ENCODE results near the gene ISOC2. TPM values are rescaled to one million over a fixed set of nuclear protein-coding genes. Genes with fewer than 3 reads are reported as not detected.

Gene ISOC2
- total and polyA plus RNA-seq, 4 donors = 49.1 to 181 (median 118) TPM

- Histone ChIP-seq H3K4me1 (ENCODE audit: control insufficient read depth in 4 of 4, insufficient read depth in 4 of 4, low read length in 3 of 4) (peaks cover 6 to 15% (median 10%) of the 10 kb centered on the region in 4 donors), H3K27me3 (ENCODE audit: control insufficient read depth in 4 of 4, insufficient read depth in 4 of 4, low read length in 3 of 4) (no peaks in the 10 kb centered on the region), H3K4me3 (ENCODE audit: low read depth in 1 of 3, low read length in 3 of 3) (no peak overlapping the region), H3K36me3 (ENCODE audit: control insufficient read depth in 4 of 4, insufficient read depth in 3 of 4, low read depth in 1 of 4, low read length in 3 of 4) (no peaks in the 10 kb centered on the region), H3K9ac (ENCODE audit: low read depth in 1 of 2, low read length in 2 of 2) (no peak overlapping the region), H3K27ac (ENCODE audit: low read depth in 1 of 2, low read length in 2 of 2) (no peak overlapping the region), H3K9me3 (ENCODE audit: control insufficient read depth in 4 of 4, low read length in 3 of 4) (no peaks in the 10 kb centered on the region)
- WGBS = 23% methylated on average over 4 of the region's 4 CpGs
- no peak for DNase-seq (ENCODE audit: low spot score)
- TF ChIP-seq GABPA (IDR thresholded peaks at IDR 0.05 in 1 of 2, conservative IDR thresholded peaks at IDR 0.05 in 1 of 2) = no peak
- TF ChIP-seq SP1 (IDR thresholded peaks at IDR 0.05) = no peak
- no peak for TF ChIP-seq RXRA (IDR thresholded peaks at IDR 0.05)
- TF ChIP-seq ATF3 (IDR thresholded peaks at IDR 0.05) = no peak
- no peak for TF ChIP-seq RAD21 (IDR thresholded peaks at IDR 0.05)
- no peak for TF ChIP-seq TAF1 (conservative IDR thresholded peaks at IDR 0.05)
- TF ChIP-seq MAX (IDR thresholded peaks at IDR 0.05) = no peak
- no peak for TF ChIP-seq JUND (IDR thresholded peaks at IDR 0.05)
These were observed 6.6 kb upstream of the ISOC2 start for GRCh38 chr19:55468054-55468393.

- no peak for TF ChIP-seq FOXA2 (IDR thresholded peaks at IDR 0.05)
- TF ChIP-seq RAD21 (IDR thresholded peaks at IDR 0.05) = peak; percentile 72 to 81
- TF ChIP-seq FOXA1 (IDR thresholded peaks at IDR 0.05) = no peak
- peak; percentile 39 for TF ChIP-seq YY1 (IDR thresholded peaks at IDR 0.05)
- no peak for TF ChIP-seq REST (IDR thresholded peaks at IDR 0.05)
- peak; percentile 65 to 68 for TF ChIP-seq RXRA (IDR thresholded peaks at IDR 0.05)
- TF ChIP-seq ATF3 (IDR thresholded peaks at IDR 0.05) = no peak
- TF ChIP-seq ZBTB33 (IDR thresholded peaks at IDR 0.05) = no peak
- peak; percentile 83 for TF ChIP-seq NR2F2 (IDR thresholded peaks at IDR 0.05)
- peak; percentile 89 to 90 for TF ChIP-seq HNF4A (conservative IDR thresholded peaks at IDR 0.05)
- no peak for TF ChIP-seq TAF1 (conservative IDR thresholded peaks at IDR 0.05)
- peak; percentile 65 for TF ChIP-seq HNF4G (IDR thresholded peaks at IDR 0.05)
- no peak for TF ChIP-seq JUND (IDR thresholded peaks at IDR 0.05)
- peak in 1 of 2 donors; percentile 73 for TF ChIP-seq GABPA (IDR thresholded peaks at IDR 0.05 in 1 of 2, conservative IDR thresholded peaks at IDR 0.05 in 1 of 2)
- TF ChIP-seq MAX (IDR thresholded peaks at IDR 0.05) = peak; percentile 68
- TF ChIP-seq EGR1 (IDR thresholded peaks at IDR 0.05; ENCODE audit: low read depth in 2 of 2) = no peak
- TF ChIP-seq CTCF (IDR thresholded peaks at IDR 0.05; ENCODE audit: low read depth, low read length, missing input control) = peak; percentile 97
- TF ChIP-seq SP1 (IDR thresholded peaks at IDR 0.05) = peak; percentile 88
- Histone ChIP-seq H3K9ac (ENCODE audit: low read depth in 1 of 2, low read length in 2 of 2) (peak overlapping the region in 1 of 2 donors; percentile 0), H3K27me3 (ENCODE audit: control insufficient read depth in 4 of 4, insufficient read depth in 4 of 4, low read length in 3 of 4) (no peaks in the 10 kb centered on the region), H3K36me3 (ENCODE audit: control insufficient read depth in 4 of 4, insufficient read depth in 3 of 4, low read depth in 1 of 4, low read length in 3 of 4) (no peaks in the 10 kb centered on the region), H3K4me1 (ENCODE audit: control insufficient read depth in 4 of 4, insufficient read depth in 4 of 4, low read length in 3 of 4) (peaks cover 6 to 21% (median 14%) of the 10 kb centered on the region in 4 donors), H3K27ac (ENCODE audit: low read depth in 1 of 2, low read length in 2 of 2) (peak overlapping the region; percentile 55 to 75), H3K9me3 (ENCODE audit: control insufficient read depth in 4 of 4, low read length in 3 of 4) (no peaks in the 10 kb centered on the region), H3K4me3 (ENCODE audit: low read depth in 1 of 3, low read length in 3 of 3) (no peak overlapping the region)
- 29% methylated on average over 29 of the region's 29 CpGs for WGBS
- peak; percentile 89 for DNase-seq (ENCODE audit: low spot score)
These were observed 6.0 kb upstream of the ISOC2 start for GRCh38 chr19:55467236-55468053.
